HEK293T (cell line): ENCODE data around the gene TBCE.

Experiments used
- ARNT ChIP-seq: fragments of 450-650 bp; IDR thresholded peaks from 2 replicates; pipeline ENCODE4 v1.6.1; 2017; ENCODE audit warnings: mild to moderate bottlenecking
- BHLHE40 ChIP-seq: fragments of 450-650 bp; IDR thresholded peaks from 2 replicates; pipeline ENCODE4 v1.6.1; 2016; ENCODE audit warnings: mild to moderate bottlenecking, moderate library complexity, borderline replicate concordance
- CTBP1 ChIP-seq: fragments of 450-650 bp; IDR thresholded peaks from 2 replicates; pipeline ENCODE4 v1.6.1; 2016; ENCODE audit warnings: borderline replicate concordance
- ELF4 ChIP-seq: fragments of 450-650 bp; IDR thresholded peaks from 2 replicates; pipeline ENCODE4 v1.6.1; 2017; ENCODE audit warnings: antibody characterized with exemption
- FOXA1 ChIP-seq: fragments of 450-650 bp; IDR thresholded peaks from 2 replicates; pipeline ENCODE4 v1.6.1; 2016; ENCODE audit warnings: mild to moderate bottlenecking
- FOXK2 ChIP-seq: fragments of 450-650 bp; IDR thresholded peaks from 2 replicates; pipeline ENCODE4 v1.6.1; 2016; ENCODE audit warnings: mild to moderate bottlenecking
- FOXM1 ChIP-seq: fragments of 450-650 bp; IDR thresholded peaks from 2 replicates; pipeline ENCODE4 v1.6.1; 2017; ENCODE audit warnings: mild to moderate bottlenecking, borderline replicate concordance
- SP1 ChIP-seq: fragments of 450-650 bp; IDR thresholded peaks from 2 replicates; pipeline ENCODE4 v1.6.1; 2017
- TARDBP ChIP-seq: fragments of 450-650 bp; IDR thresholded peaks from 2 replicates; pipeline ENCODE4 v1.6.1; 2016

GRCh38 chr1:235339746-235340145, 27.5 kb upstream of the TBCE start:
- TF ChIP-seq SP1 (no peak), BHLHE40 (no peak), CTBP1 (no peak), FOXK2 (no peak), ARNT (no peak), FOXA1 (no peak), FOXM1 (no peak), TARDBP (no peak), ELF4 (no peak)
